GM21619 (cell line): ENCODE measurements around the gene CCL25.
"Not testable (repeated sequence)": the region's sequence is repeated elsewhere in the genome, so short reads cannot be mapped to it uniquely, and the experiment has no call there.

Experiments
- ATAC-seq: cut with Tn5 transposase; IDR thresholded peaks from one replicate; pipeline ENCODE4 v1.9.1; 2021; ENCODE audit not compliant: unreplicated experiment

Gene CCL25

GRCh38 chr19:8052464-8052859, at the start of gene CCL25:
Gene CCL25 (plus strand): TSS chr19:8052760. CDS start chr19:8053050, 290 bp downstream.
- no peak for ATAC-seq

GRCh38 chr19:8004001-8004400, 48.6 kb upstream of the CCL25 start:
- no peak for ATAC-seq

DNA sequence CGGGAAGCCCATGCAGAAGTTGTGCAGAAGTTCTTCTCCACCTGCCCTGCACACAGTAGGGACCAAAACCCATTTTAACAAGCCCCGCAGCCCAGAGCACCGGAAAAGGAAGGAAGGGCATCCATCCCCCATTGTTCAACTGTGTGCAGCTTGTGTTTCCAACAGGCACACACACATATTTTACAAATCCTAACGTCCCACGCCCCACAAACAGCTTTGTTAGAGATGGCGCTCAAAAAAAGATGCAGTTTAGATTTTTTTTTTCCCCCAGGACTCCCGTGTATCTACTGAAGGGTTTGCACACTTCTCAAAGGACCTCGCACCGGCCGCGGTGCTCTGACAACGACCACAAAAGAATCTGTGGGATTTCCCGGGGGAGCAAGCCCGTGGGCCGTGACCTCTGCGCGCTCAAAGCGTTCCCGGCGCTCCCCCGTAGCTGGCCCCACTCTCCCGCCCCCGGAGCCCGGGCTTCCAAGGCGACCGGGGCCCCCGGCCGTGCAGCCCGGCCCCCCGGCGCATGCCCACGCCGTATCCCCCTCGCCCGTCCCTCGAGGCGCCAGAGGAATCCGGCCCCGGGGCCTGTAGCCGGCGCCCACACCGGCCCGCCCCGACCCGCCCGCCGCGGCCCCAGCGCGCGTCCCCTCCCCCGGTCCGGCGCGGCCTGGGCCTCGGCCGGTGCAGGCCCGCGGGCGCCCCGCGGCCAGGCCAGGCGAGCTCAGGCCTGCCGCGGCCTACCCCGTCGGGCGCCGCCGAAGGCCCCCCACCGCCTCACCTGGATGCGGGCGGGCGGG, 47.6 kb upstream of the CCL25 start:
- peak; percentile 25 for ATAC-seq

DNA sequence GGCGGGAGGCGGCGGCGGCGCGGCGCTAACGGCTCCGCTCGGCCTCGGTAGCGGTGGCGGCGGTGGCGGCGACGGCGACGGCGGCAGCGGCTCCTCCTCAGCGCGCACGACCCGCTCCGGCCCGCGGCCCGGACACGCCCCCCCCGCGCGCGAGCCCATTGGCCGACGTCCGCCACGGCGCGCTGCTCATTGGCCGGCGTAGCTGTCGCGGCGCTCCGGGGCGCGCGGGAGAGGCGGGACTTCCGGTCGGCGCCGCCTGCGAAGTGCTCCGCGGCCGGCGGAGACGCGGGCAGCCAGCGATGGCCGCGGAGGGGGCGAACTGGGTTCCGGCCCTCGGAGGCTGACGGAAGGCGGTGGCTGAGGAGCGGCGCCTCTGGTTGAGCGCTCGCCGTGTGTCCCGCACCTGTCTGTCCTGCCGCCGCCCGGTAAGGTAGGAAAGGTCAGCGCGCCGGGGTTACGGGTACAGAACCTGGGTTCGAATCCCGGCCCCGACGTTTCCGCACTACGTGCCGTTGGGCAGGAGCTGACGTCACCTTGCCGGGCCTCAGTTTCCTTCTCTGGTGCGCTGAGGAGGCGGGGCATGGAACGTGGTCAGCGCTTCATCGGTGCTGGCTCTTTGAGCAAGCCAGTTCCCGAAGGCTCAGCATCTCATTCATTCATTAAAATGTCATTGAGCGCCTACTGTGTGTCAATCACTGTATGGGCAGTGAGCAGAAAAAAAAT, 46.9 kb upstream of the CCL25 start, which contains the start of gene ELAVL1:
Gene ELAVL1 (minus strand): TSS at position 108 of the 723 bp plus-strand sequence. CDS start 13,826 bp downstream, outside the sequence.
- ATAC-seq = peak; percentile 65

GRCh38 chr19:8017808-8018207, 34.8 kb upstream of the CCL25 start:
- no peak for ATAC-seq

- ATAC-seq = no peak
Observed at GRCh38 chr19:8020681-8021080, 31.9 kb upstream of the CCL25 start.

DNA sequence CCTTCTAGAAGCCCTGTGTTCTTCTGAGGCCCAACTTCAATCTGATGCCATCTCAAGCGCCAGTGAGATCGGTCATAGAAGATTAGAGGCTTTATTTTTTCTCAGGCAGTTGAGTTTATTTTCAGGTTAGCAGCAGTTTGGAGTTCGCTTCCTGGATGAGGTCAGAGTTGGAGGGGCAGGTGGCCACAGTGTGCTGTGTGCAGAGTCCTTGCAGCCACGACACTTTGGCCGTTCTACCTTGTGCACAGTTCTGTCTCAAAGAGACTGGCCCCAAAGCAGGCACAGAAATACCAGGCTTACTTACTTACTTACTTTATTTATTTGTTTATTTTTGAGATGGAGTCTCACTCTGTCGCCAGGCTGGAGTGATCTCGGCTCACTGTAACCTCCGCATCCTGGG, 31.2 kb upstream of the CCL25 start:
- no peak for ATAC-seq

- ATAC-seq = no peak
Observed at GRCh38 chr19:8022275-8022674, 30.3 kb upstream of the CCL25 start.

DNA sequence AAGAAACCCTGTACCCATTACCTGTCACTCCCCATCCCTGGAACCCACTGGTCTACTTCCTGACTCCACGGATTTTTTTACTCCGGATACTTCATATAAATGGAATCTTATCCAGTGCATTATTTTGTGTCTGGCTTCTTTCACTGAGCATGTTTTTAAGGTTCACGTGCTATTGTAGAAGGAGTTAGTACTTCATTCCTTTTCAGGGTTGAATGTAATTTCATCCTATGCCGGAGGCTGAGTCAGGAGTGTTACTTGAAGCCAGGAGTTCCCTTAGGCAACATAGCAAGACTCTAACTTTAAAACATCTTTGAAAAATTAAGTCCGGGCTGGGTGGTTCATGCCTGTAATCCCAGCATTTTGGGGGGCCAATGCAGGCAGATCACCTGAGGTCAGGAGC, 29.2 kb upstream of the CCL25 start:
- no peak for ATAC-seq

DNA sequence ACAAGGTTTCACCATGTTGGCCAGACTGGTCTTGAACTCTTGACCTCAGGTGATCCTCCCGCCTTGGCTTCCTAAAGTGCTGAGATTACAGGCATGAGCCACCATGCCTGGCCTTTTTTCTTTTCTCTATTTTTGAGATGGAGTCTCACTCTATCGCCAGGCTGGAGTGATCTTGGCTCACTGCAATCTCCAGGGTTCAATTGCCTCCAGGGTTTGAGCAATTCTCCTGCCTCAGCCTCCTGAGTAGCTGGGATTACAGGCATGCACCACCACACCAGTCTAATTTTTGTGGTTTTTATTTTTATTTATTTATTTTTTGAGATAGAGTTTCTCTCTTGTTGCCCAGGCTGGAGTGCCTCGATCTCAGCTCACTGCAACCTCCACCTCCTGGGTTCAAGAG, 28.3 kb upstream of the CCL25 start:
- ATAC-seq = not testable (repeated sequence)

DNA sequence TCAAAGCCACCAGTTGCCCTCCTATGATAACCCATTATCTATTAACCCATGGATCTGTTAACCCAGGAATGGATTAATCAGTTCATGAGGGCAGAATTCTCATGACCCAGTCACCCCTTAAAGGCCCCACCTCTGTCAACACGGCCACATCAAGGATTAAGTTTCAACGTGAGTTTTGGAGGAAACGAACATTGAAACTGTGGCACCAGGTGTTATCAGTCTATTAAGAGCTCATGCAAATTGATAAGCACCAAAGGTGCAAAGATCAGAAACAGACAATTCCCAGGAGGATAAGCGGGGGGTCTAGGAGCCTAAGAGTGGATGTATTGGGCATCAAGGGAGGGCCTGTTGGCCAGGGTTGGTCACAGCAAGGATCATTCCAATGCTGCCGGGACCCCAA, 27.2 kb upstream of the CCL25 start:
- ATAC-seq = no peak

DNA sequence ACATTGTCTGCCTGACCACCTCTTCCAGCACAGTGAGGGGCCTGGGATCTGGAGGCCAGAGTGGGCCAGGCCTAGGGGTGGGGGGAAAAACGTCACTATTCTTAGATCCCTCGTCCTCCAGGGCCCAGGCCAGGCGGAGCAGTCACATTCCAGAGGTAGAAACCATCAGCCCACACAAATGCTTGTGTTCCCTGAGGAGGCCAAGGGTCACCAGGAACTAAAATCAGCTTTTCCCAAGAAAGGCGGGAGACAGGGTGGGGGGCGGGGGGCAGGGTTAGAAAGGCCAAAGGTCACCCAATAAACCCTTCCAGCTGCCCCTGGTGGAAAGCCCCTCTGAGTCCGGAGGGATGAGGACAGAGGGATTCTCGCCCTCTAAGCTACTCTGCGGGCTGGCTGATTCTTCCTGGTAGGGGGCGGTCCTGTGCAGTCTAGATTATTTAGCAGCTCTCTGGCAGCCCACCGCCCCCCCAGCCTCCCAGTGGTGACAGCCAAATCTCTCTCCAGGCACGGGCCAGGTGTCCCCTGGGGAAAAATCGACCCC, 23.5 kb upstream of the CCL25 start:
- ATAC-seq = no peak

GRCh38 chr19:8030960-8031359, 21.6 kb upstream of the CCL25 start:
- no peak for ATAC-seq

GRCh38 chr19:8033287-8034177, 19.0 kb upstream of the CCL25 start:
- ATAC-seq = not testable (repeated sequence)

DNA sequence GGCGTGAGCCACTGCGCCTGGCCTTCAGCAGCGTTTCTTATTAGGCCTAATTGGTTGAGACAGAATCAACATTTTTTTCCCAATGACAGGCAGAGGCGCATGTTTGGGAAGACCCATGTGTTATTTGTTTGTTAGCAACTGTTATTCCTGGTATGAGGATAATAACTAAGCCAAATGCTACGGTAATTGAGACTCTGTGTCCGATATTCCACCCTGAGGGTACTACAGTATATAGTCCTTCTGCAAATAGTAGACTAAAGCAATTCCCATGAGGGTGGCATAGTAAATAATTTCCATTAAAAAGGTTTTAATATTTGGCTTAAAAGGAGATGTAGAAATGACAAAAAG, 18.4 kb upstream of the CCL25 start:
- ATAC-seq = no peak

DNA sequence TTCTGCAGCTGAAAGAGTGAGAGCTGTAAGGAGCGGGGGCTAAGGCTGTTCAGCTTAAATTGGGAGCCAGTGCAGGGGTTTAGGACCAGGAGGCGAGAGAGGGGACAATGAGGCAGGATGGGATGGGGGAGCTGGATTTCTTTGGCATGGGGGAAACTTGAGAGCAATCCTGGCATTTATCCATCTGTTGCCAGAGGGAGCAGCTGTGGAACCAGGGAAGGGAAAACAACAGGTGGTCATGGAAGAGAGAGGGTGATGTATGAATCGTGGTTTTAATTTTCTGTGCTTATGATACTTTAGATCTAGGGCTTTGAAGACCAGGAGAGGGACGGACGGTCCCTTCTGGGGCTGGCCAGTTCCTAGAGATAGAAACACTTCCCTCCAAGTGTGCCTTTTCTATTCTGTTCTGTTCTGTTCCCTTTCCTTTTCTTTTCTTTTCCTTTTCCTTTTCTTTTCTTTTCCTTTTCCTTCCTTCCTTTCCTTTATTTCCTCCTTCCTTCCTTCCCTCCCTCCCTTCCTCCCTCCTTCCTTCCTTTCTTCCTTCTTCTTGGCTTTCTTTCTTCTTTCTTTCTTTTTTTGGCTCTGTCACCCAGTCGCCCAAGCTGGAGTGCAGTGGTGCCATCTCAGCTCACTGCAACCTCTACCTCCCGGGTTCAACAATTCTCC, 16.0 kb upstream of the CCL25 start:
- ATAC-seq = no peak

DNA sequence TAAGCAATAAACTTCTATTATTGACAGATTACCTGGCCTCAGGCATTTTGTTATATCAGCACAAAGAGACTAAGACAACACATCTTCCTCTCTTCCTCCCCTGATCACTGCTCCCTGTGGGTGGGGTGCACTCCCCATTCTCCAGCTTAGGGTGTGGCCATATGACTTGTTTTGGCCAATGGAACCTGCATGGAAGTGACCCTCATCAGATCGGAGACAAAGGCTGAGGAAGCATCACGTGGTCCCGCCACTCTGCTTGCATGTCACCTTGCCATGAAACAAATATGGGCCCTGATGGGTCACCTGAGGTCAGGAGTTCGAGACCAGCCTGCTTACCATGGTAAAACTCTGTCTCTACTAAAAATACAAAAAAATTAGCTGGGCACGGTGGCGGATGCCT, 13.7 kb upstream of the CCL25 start:
- ATAC-seq = no peak

DNA sequence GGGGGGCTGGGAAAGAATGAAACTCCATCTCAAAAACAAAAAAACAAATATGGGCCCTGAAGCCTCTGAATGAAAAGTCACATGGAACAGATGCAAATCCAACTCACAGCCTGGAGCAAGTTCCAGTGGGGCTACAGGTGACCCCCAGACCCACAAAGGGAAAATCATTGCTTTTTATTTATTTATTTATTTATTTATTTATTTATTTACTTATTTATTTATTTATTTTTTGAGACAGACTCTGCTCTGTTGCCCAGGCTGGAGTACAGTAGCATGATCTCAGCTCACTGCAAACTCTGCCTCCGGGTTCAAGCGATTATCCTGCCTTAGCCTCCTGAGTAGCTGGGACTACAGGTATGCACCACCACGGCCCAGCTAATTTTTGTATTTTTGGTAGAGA, 13.3 kb upstream of the CCL25 start:
- no peak for ATAC-seq

DNA sequence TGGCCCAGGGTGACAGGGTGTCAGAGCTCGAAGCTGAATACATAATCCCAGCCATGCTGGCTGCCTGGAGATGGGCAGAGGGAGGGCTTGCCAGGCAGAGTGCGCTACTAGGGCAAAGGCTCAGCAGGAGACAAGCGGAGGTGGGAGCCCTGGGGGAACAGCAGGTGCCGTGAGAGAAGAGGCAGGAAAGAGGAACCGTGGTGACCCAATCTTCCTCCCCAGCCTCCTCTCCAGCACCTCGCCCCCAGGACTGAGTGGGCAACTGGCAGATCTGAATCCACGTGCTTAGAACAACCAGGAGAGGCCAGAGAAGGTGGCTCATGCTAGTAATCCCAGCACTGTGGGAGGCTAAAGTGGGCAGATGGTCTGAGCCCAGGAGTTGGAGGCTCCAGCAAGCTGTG, 11.0 kb upstream of the CCL25 start:
- ATAC-seq = no peak

DNA sequence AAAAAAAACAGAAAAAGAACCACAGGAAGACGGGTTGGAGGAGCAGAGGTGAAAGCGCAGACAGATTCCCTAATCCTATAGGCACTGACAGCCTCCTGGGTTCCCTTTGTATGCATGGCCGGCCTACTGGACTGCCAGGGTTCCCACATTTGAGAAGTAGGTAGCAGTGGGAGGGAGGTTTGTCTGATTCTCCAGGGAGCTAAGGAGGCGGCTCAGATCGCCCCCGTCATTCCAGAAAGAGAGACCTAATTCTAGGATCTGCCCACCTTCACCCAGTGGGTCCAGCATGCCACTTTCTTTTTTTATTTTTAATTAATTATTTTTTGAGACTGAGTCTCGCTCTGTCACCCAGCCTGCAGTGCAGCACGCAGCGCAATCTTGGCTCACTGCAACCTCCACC, 9.7 kb upstream of the CCL25 start:
- no peak for ATAC-seq

GRCh38 chr19:8044018-8044417, 8.5 kb upstream of the CCL25 start:
- no peak for ATAC-seq
